ENCODE data around the gene RTN3.
"Not testable (repeated sequence)": the region's sequence is repeated elsewhere in the genome, so short reads cannot be mapped to it uniquely, and the experiment has no call there.

RTN3 gene

DNA sequence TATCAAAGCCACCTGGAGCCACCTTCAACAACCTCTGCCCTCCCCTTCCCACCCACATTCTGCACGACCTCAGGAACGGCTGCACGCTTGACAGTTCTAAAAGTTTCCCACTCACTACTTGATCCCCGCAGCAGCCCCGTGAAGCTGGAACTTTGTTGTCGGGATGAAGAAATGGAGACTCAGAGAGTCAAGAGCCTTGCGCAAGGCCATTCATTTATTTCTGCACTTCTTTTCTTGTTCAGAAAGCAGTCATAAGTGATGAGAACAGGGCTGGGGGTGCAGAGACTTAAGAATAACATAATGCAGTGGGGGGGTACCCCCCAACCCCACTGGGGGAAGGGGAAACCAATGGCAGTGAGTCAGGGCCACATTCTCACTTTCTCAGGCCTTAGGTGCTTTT lies 89.5 kb downstream of the RTN3 start:
- TF ChIP-seq, protein P1, sequence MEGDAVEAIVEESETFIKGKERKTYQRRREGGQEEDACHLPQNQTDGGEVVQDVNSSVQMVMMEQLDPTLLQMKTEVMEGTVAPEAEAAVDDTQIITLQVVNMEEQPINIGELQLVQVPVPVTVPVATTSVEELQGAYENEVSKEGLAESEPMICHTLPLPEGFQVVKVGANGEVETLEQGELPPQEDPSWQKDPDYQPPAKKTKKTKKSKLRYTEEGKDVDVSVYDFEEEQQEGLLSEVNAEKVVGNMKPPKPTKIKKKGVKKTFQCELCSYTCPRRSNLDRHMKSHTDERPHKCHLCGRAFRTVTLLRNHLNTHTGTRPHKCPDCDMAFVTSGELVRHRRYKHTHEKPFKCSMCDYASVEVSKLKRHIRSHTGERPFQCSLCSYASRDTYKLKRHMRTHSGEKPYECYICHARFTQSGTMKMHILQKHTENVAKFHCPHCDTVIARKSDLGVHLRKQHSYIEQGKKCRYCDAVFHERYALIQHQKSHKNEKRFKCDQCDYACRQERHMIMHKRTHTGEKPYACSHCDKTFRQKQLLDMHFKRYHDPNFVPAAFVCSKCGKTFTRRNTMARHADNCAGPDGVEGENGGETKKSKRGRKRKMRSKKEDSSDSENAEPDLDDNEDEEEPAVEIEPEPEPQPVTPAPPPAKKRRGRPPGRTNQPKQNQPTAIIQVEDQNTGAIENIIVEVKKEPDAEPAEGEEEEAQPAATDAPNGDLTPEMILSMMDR (IDR thresholded peaks at IDR 0.05; ENCODE audit: extremely low read depth, missing control alignments), result no peak
- DNase-seq (ENCODE audit: low spot score), result no peak

DNA sequence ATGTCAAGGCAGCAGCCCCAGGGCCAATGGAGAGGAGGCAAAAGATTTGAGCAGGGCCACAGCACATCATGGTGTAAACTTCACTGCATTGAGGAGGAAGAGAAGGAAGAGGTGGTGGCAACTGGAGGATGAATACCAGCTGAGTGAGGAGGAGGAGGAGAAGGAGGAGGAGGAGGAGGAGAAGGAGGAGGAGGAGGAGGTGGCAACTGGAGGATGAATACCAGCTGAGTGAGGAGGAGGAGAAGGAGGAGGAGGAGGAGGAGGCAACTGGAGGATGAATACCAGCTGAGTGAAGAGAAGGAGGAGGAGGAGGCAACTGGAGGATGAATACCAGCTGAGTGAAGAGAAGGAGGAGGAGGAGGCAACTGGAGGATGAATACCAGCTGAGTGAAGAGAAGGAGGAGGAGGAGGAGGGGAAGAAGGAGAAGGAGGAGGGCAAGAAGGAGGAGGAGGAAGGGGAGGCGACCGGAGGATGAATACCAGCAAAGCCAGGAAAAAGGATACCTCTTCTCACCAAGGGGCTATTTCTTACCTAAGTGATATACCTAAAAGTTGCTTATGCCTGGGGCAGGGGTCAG lies 90.5 kb downstream of the RTN3 start:
- DNase-seq (ENCODE audit: low spot score), result not testable (repeated sequence)

DNA sequence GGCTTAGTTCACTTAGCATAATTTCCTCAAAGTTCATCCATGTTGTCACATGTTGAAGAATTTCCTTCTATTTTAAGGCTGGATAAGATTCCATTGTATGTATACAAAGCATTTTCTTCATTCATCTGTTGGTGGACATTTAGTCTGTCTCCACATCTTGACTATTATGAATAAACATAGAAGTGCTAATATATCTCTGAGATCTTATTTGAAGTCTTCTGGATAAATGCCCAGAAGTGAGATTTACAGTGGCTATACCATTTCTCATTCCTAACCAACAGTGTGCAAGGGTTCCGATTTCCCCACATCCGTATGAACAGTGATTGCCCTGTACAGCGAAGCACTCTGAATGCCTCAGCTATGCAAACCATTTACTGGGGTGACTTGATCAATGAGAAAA lies 93.9 kb downstream of the RTN3 start:
- no peak for DNase-seq (ENCODE audit: low spot score)
- TF ChIP-seq, protein P1 (IDR thresholded peaks at IDR 0.05; ENCODE audit: extremely low read depth, missing control alignments), result no peak

DNA sequence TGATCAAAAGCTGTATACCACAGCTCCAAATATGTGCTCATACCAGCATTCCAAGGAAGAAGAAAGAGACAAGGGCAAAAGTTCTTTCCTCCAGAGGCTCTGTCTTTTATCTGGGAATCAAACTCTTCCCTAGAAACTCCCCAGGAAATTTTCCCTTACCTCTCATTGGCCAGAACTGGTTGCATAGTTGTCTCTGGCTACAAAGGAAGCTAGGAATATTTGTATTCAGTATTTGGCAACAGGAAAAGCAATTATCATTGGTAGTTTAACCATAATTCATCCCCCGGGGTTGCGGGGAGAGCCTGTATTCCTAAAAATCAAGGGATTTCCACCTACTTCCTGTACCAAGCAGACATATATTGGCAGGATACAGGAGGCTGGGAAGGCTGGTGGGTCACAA lies 97.7 kb downstream of the RTN3 start:
- no peak for DNase-seq (ENCODE audit: low spot score)
- TF ChIP-seq, protein P1 (IDR thresholded peaks at IDR 0.05; ENCODE audit: extremely low read depth, missing control alignments), result no peak

DNA sequence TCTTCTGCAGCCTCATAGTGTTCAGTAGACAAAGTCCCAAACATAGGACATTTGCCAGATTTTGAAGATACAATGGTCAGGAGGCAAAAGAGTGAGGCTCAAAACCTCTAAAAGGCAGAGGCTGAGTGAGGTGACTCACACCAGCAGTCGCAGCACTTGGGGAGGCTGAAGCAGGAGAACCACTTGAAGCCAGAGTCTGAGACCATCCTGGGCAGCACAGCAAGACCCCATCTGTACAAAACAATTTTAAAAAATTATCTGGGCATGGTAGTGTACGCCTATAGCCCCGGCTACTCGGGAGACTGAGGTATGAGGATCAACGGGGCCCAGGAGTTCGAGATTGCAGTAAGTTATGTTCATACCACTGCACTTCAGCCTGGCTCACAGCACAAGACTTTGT lies 101.4 kb downstream of the RTN3 start:
- TF ChIP-seq, protein P1 (IDR thresholded peaks at IDR 0.05; ENCODE audit: extremely low read depth, missing control alignments), result no peak
- no peak for DNase-seq (ENCODE audit: low spot score)

DNA sequence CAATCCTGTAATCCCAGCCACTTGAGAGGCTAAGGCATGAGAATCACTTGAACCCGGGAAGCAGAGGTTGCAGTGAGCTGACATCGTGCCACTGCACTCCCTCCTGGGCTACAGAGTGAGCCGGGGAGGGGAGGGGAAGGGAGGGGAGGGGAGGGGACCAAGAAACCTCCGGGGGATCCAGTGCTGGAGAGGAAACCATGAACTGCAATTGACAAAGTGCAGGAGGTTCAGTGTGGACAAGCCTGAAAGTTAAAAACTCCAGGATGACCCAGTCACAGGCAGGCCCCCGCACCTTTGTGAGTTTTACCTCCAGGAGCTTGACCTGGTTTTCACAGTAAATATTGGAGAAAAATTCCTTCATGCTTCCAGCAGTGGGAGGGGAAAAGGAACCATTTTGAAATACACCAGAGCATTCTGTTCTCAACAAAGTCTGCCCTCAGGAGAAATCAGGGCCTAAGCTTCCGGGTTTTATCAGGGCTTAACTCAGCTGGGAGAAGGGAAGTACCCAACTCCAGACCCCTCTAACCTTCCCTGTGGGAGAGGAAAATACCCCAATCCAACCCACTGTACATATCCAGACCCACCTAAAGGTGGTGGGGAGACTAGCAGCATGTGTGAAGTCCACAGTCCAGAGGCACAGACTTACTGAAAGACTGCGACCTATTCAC lies 102.8 kb downstream of the RTN3 start:
- TF ChIP-seq, protein P1 (IDR thresholded peaks at IDR 0.05; ENCODE audit: extremely low read depth, missing control alignments), result no peak
- DNase-seq (ENCODE audit: low spot score), result no peak

DNA sequence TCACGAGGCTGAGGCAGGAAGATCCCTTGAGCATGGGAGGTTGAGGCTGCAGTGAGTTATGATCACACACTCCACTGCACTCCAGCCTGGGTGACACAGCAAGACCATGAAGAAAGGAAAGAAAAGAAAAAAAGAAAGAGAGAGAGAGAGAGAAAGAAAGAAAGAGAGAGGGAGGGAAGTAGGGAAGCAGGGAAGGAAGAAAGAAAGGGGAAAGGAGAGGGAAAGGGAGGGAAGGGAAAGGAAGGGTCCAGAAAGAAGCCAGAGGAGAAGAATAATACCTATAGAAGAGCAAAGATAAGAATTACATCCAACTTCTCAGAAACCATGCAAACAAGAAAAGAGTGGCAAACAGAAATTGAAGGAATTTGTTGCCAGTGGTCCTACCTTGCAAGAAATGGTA lies 104.5 kb downstream of the RTN3 start:
- no peak for DNase-seq (ENCODE audit: low spot score)
- TF ChIP-seq, protein P1 (IDR thresholded peaks at IDR 0.05; ENCODE audit: extremely low read depth, missing control alignments), result no peak
